Progenitor cell of endocrine pancreas (in vitro differentiated cells): ENCODE results near the gene VTA1. TPM values are rescaled to one million over a fixed set of nuclear protein-coding genes. Genes with fewer than 3 reads are reported as not detected.
"Not testable (repeated sequence)": the region's sequence is repeated elsewhere in the genome, so short reads cannot be mapped to it uniquely, and the experiment has no call there.

Source experiments
- DNase-seq: peaks from one replicate; pipeline ENCODE4 v3.0.0; 2021; ENCODE audit warnings: low spot score; ENCODE audit not compliant: unreplicated experiment
- H3K27ac Mint-ChIP-seq: 2 replicates; pipeline ENCODE4 v1.8.0; 2021; ENCODE audit warnings: mild to moderate bottlenecking, moderate library complexity, mixed read lengths
- H3K27me3 Mint-ChIP-seq: 2 replicates; pipeline ENCODE4 v1.8.0; 2021; ENCODE audit warnings: mixed read lengths
- H3K36me3 Mint-ChIP-seq: 2 replicates; pipeline ENCODE4 v1.8.0; 2022; ENCODE audit warnings: mixed read lengths; ENCODE audit not compliant: insufficient read depth
- H3K4me1 Mint-ChIP-seq: 2 replicates; pipeline ENCODE4 v1.8.0; 2021; ENCODE audit warnings: low read depth, mixed read lengths
- H3K4me3 Mint-ChIP-seq: 2 replicates; pipeline ENCODE4 v1.8.0; 2021; ENCODE audit warnings: low read depth, mild to moderate bottlenecking, moderate library complexity, mixed read lengths
- H3K9me3 Mint-ChIP-seq: 2 replicates; pipeline ENCODE4 v1.8.0; 2021; ENCODE audit warnings: low read depth, mixed read lengths
- CTCF ChIP-seq: fragments of 200-600 bp; sonication (generic); IDR thresholded peaks from one replicate; pipeline ENCODE4 v1.5.0; 2021; ENCODE audit warnings: antibody characterized with exemption, mild to moderate bottlenecking; ENCODE audit not compliant: unreplicated experiment
- total RNA-seq: library from RNA; stranded (reverse); gene quantifications from 2 replicates; pipeline ENCODE4 v1.2.1, GENCODE V29; 2021

Gene VTA1
- total RNA-seq, 1 donor from 2014 or later = 49.6 TPM

DNA sequence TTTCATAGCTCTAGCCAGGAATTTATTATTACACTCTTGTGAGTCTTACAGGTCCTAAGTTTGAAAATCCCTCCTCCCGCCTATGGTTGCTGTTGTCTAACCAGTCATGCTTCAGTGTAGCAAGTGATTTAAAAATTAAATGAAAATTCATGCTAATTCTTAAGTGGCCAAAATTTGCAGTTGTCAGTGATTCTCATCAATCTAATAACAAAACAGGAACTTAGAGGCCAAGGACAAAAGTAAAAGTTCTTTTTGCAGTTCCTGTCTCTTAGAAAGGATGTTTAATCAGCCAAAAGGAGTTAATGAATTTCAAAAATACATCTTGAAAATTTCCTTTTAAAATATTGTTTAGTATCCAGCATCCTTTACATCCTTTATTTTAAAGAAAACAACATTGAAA, 36.3 kb downstream of the VTA1 start:
- H3K9me3 Mint-ChIP-seq = no peaks in the 10 kb centered on the region
- H3K27ac Mint-ChIP-seq = no peak overlapping the region
- no peak overlapping the region for H3K4me3 Mint-ChIP-seq
- H3K4me1 Mint-ChIP-seq = peaks cover 6% of the 10 kb centered on the region
- TF ChIP-seq CTCF = no peak
- peaks cover 8% of the 10 kb centered on the region for H3K36me3 Mint-ChIP-seq
- DNase-seq = no peak
- no peaks in the 10 kb centered on the region for H3K27me3 Mint-ChIP-seq

- H3K4me1 Mint-ChIP-seq = peaks cover 6% of the 10 kb centered on the region
- H3K27ac Mint-ChIP-seq = no peak overlapping the region
- no peak for TF ChIP-seq CTCF
- no peak for DNase-seq
- no peaks in the 10 kb centered on the region for H3K9me3 Mint-ChIP-seq
- H3K36me3 Mint-ChIP-seq = peaks cover 8% of the 10 kb centered on the region
- no peaks in the 10 kb centered on the region for H3K27me3 Mint-ChIP-seq
- no peak overlapping the region for H3K4me3 Mint-ChIP-seq
Observed at GRCh38 chr6:142184307-142184706, 37.2 kb downstream of the VTA1 start.

- Mint-ChIP-seq H3K27me3 (no peaks in the 10 kb centered on the region), H3K36me3 (peaks cover 9% of the 10 kb centered on the region), H3K4me3 (no peak overlapping the region), H3K9me3 (no peaks in the 10 kb centered on the region), H3K4me1 (peaks cover 6% of the 10 kb centered on the region), H3K27ac (no peak overlapping the region)
- no peak for DNase-seq
- no peak for TF ChIP-seq CTCF
Observed at GRCh38 chr6:142185641-142186040, 38.6 kb downstream of the VTA1 start.

- Mint-ChIP-seq H3K9me3 (no peaks in the 10 kb centered on the region), H3K4me3 (no peak overlapping the region), H3K4me1 (peaks cover 6% of the 10 kb centered on the region), H3K36me3 (peaks cover 9% of the 10 kb centered on the region), H3K27ac (no peak overlapping the region), H3K27me3 (no peaks in the 10 kb centered on the region)
- TF ChIP-seq CTCF = no peak
- no peak for DNase-seq
Observed at GRCh38 chr6:142187209-142187608, 40.1 kb downstream of the VTA1 start.

DNA sequence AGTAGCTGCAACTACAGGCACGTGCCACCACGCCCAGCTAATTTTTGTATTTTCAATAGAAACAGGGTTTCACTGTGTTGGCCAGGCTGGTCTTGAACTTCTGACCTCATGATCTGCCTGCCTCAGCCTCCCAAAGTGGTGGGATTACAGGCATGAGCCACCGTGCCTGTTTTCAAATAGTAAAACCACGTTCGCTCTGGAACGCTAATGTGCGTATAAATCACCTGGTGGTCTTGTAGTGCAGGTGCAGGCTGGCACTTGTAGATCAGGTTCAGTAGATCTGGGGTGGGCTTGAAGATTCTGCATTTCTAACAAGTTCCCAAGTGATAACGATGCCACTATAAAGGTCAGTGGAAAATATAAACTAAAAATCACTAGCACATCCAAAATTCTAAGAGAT, 41.3 kb downstream of the VTA1 start:
- not testable (repeated sequence) for H3K27ac Mint-ChIP-seq, H3K4me3 Mint-ChIP-seq, H3K27me3 Mint-ChIP-seq, H3K9me3 Mint-ChIP-seq, DNase-seq, H3K4me1 Mint-ChIP-seq, H3K36me3 Mint-ChIP-seq
- peak; percentile 36 for TF ChIP-seq CTCF
